ENCODE results near the gene CCPG1.

Gene CCPG1

GRCh38 chr15:55379095-55379494 lies 29.1 kb downstream of the CCPG1 start:
- no peak for DNase-seq

- no peak for DNase-seq
Measured at GRCh38 chr15:55372701-55373440, 35.3 kb downstream of the CCPG1 start.

DNA sequence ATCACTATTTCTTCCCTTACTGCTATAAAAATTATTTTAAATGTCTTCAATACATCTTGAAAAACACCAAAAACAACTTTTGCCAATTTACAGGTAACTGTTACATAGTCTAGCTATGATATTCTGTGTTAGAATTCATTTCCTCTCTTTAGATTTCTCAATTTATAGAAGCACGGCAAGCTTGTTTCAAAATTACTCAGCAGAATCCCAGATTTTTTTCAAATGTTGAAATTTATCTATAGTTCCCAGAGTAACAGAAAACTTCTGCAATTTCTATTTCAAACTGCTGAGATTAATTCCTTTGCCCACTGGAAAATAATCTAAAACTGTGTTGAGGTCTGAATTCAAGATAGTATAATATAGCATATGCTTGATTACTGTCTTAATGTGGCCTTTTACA lies 41.2 kb downstream of the CCPG1 start:
- DNase-seq: no peak

DNA sequence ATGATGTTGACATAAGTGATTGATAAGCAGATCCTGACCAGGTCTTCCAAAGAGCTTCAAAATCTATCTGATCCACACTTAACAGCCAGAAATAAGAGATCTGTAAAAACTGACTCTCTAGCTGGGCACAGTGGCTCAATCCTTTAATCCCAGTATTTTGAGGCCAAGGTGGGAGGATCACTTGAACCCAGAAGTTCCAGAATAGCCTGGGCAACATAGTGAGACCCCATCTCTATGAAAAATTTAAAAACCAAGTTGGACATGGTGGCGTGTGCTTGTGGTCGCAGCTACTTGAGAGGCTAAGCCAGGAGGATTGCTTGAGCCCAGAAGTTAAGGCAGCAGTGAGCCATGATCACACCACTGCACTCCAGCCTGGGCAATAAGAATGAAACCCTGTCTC lies 45.5 kb downstream of the CCPG1 start:
- DNase-seq: no peak

DNA sequence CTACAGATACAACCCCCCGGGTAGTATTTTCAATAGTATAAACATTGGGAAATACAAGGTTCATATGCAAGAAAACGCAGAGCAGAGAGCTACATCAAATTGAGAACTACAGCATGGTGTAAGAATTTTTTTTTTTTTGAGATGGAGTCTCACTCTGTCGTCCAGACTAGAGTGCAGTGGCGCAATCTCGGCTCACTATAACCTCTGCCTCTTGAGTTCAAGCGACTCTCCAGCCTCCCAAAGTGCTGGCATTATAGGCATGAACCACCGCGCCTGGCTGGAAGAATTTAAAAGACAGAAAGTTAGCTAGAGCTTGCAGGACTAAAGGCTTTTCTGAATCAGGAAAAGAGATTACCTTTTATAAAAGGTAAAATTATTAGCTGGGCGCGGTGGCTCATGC lies 47.1 kb downstream of the CCPG1 start:
- no peak for DNase-seq

DNA sequence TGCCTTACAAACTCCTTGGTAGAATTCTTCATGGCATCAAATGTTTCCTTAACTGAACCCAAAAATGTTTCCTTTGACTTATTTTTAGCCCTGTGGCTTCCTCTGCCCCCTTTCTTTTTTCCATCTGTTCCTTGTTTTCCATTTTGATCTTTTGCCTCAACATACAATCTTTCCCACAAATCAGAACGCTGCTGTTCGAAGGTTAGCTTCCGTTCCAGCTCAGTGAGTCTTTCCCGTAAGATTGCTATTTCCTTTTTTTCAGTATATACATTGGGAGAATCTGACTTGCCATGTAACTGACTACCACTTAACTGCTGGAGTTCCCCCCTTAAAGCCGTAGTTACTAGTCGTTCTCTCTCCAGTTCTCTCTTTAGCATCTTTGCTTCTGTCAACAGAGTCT lies 47.9 kb downstream of the CCPG1 start:
- no peak for DNase-seq

DNA sequence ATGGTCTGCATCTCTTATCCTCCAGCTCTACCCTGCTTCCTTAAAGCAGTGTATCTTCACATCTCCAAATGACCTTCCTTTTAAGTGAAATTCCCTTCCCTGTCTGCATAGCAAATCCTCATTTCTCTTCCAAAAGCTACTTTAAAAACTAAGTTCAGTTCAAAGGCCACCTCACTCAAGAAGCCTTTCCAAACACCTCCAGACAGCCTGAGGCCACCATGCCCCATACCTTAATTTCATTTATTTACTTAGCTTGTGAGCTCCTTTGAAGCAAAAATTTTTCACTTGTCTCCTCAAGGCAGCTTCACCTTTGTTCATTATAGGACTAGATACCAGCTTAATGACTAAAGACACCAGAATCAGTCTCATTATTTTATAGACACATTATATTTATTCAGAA lies 49.7 kb downstream of the CCPG1 start:
- no peak for DNase-seq

- no peak for DNase-seq
Measured at GRCh38 chr15:55357774-55358173, 50.4 kb downstream of the CCPG1 start.

- no peak for DNase-seq
Measured at GRCh38 chr15:55356985-55357585, 51.1 kb downstream of the CCPG1 start.

DNA sequence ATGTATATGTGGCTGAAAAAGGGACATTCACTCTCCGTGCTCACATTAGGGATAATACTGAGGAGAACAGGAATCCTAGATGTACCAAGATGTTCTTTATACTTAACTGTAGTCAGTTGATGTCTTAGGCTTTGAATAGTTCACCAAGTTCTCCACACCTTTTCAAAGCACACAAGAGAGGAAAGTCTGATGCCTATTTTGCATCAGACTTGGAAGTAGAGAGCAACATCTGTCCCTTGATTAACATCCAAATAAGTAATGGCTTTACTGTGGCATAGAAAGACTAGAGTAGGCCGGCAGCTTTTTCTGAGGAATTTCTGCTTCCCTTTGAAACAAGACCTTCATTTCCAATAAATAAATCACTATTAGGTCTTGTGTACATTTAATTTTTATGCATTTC lies 55.1 kb downstream of the CCPG1 start:
- no peak for DNase-seq

- DNase-seq: no peak
Measured at GRCh38 chr15:55349282-55349681, 58.9 kb downstream of the CCPG1 start.

DNA sequence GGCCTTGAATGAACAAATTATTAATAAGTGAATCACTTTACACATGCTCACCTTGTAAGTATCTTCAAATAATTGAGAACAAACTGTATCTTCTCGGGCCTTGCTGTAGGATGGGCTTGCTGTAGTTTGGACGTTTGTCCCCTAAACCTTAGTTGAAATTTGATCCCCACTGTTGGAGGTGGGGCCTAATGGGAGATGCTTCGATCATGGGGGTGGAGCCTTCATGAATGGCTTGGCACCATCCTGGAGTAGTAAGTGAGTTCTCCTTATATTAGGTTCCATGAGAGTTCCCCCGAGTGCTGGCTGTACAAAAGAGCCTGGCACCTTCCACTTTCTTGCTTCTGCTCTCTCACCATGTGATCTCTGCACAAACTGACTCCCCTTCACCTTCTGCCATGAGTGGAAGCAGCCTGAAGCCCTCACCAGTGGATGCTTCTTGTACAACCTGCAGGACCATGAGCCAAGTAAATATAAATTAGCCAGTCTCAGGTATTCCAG lies 59.8 kb downstream of the CCPG1 start:
- no peak for DNase-seq

GRCh38 chr15:55344206-55344605 lies 64.0 kb downstream of the CCPG1 start:
- no peak for DNase-seq

- DNase-seq: no peak
Measured at GRCh38 chr15:55343168-55343567, 65.0 kb downstream of the CCPG1 start.

DNA sequence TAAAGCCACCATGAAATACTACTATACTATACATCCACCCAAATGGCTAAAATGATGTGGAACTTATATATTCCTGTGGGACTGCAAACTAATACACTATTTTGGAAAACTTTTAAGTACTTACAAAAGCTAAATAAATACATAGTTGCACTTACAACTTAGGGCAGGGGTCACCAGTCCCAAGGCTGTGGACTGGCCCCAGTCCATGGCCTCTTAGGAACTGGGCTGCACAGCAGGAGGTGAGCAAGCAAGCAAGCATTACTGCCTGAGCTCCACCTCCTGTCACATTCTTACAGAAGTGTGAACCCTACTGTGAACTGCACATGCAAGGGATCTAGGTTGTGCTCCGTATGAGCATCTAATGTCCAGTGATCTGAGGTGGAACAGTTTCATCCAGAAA lies 71.0 kb downstream of the CCPG1 start:
- DNase-seq: no peak

DNA sequence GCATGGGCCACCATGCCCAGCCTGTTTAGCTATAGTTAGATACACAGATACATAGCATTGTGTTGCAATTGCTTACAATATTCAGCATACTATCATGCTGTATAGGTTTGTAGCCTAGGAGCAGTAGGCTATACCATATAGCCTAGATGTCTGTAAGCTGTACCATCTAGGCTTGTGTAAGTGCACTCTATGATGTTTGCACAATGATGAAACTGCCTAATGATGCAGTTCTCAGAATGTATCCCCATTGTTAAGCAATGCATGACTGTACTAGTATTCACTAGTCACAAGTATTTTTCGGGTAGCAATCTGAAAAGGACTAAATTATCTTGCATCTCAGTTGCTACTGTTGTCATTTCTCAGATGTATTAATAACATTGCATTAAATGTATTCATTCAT lies 73.2 kb downstream of the CCPG1 start:
- DNase-seq: no peak

- no peak for DNase-seq
Measured at GRCh38 chr15:55334371-55334770, 73.8 kb downstream of the CCPG1 start.

- no peak for DNase-seq
Measured at GRCh38 chr15:55327387-55327786, 80.8 kb downstream of the CCPG1 start.

DNA sequence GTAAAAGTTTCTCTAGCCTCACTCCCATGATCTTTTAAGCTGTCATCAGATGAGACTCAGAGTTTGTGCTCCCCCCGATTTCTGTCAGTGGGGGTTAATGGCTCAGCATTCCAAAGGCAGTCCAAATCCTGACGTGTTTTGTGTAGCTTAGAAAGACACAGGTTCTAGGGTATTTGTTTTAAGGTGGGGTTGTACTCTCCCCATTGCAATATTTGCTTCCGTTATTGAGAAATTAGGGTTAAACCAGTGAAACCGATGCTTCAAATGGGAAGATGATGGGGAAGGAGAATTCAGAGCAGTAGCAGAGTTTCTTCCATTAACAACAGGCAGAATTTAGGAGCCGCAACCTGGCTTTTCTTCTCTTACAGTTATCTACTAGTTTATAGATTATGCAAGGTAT lies 85.7 kb downstream of the CCPG1 start:
- no peak for DNase-seq

GRCh38 chr15:55320963-55321362 lies 87.2 kb downstream of the CCPG1 start:
- DNase-seq: no peak

DNA sequence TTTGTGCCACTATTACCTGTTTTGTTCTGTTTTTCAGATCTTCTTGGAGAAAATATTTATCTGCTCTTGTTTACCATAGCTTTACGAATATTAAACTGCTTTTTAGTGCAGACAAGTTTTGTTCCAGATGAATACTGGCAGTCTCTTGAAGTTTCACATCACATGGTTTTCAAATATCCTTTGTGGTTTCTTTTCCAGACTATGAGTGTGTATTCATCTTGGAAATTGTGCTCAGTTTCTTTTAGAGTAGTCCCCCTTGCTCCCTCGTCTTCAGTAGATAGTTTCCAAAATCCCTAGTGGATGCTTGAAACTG lies 88.0 kb downstream of the CCPG1 start:
- DNase-seq: no peak

GRCh38 chr15:55319537-55320237 lies 88.5 kb downstream of the CCPG1 start:
- DNase-seq: no peak

DNA sequence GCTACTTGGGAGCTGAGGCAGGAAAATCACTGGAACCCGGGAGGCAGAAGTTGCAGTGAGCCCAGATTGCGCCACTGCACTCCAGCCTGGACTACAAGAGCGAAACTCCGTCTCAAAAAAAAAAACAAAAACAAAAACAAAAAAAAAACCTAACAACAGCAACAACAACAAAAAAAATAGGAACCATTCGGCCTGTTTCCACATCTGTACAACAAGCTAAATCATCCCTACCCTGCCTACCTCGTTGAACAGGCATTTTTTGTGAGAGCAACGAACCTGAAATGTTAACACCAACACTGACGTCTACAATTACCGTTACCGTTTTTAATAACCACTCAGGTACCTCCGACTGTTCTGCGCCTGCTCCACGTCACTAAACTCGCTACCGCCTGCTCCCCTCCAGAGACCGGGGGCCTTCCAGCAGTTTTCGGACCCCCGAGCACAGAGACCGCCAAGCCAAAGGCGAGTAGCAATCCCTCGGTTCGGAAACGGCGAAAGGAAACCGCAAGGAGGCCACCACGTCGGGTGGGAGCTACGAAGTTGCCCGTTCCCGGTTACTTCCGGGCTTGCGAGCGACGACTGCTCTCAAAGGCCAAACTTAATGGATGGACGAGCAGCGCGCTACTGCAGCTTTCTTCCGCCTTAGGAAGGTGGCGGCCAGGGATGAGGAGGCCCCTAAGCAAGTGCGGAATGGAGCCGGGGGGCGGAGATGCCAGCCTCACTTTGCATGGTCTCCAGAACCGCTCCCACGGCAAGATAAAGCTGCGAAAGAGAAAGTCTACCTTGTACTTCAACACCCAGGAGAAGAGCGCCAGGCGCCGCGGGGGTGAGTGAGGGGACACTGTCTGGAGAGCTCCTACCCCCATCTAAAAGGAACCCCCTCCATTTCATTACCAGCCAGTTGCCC lies 89.3 kb downstream of the CCPG1 start, which contains the start of the genes PIGB and PIGBOS1:
Gene PIGB, plus strand, starts transcription at position 635 of the 907 bp plus-strand sequence. Its CDS starts 29 bp downstream, at position 664.
Gene PIGBOS1, minus strand, starts transcription at position 536 of the 907 bp plus-strand sequence. CDS start 1,331 bp downstream, outside the sequence.
- DNase-seq: peak; percentile 69

All from activated gamma-delta T cell treated with Interleukin-2 at 50 U/mL for 16 hours (primary cell).